Right ventricle myocardium superior (tissue), 1 donor: Measurements from ENCODE around the gene CACNA1G. TPM values are rescaled to one million over a fixed set of nuclear protein-coding genes. Genes with fewer than 3 reads are reported as not detected.

Experiments used
- ATAC-seq: fragments of 200-7000 bp; cut with Tn5 transposase; one replicate; pipeline ENCODE4 v1.9.1; 2020; ENCODE audit warnings: mild to moderate bottlenecking; ENCODE audit not compliant: poor library complexity
- DNase-seq: peaks from one replicate; pipeline ENCODE4 v3.0.0-alpha.2; 2020
- intact Hi-C: fragments of 100-400 bp; cut with DNase I; formaldehyde crosslinking; loops from one replicate; pipeline ENCODE4 v1.11.2; 2022
- long read RNA-seq: library from polyadenylated mRNA; unstranded; transcript quantifications from one replicate; pipeline ENCODE4 v2.0.0, GENCODE V29; 2021
- total RNA-seq: library from RNA; stranded (reverse); fragmentation: NEBNext Ultra II Directional; extraction: Animal tissue kit (Norgen Biotek cat#: 25700); gene quantifications from one replicate; pipeline ENCODE4 v1.2.1, GENCODE V29; 2021
- donor health status: DM: no; HTN: yes; CAD: no; lungs with severe emphysema.

The CACNA1G gene
- 0.24 TPM for total RNA-seq
- long read RNA-seq, partial matches to known transcripts = 1 of 1 reads
- long read RNA-seq, other reads (novel, unspliced or antisense) = 0 of 1 reads

GRCh38 chr17:50560185-50560824 lies at the start of gene CACNA1G:
CACNA1G (plus strand) TSS chr17:50560715; CDS start chr17:50561460, 745 bp downstream.
- peak; percentile 96 for ATAC-seq
- DNase-seq = peak; percentile 93
- intact Hi-C loops = no loop called here

- no peak for ATAC-seq
- intact Hi-C loops = no loop called here
Measured at GRCh38 chr17:50511058-50511457, 49.5 kb upstream of the CACNA1G start.

GRCh38 chr17:50513495-50513894 lies 47.0 kb upstream of the CACNA1G start:
- intact Hi-C loops = no loop called here
- DNase-seq (no peak), ATAC-seq (no peak)

More at GRCh38 chr17:50511058-50511457, 49.5 kb upstream of the CACNA1G start:
- DNase-seq = no peak

GRCh38 chr17:50514388-50514787 lies 46.1 kb upstream of the CACNA1G start:
- intact Hi-C loops = no loop called here
- DNase-seq (no peak), ATAC-seq (no peak)

- DNase-seq = peak; percentile 62
Measured at GRCh38 chr17:50514936-50515702, 45.4 kb upstream of the CACNA1G start.

GRCh38 chr17:50517011-50517410 lies 43.5 kb upstream of the CACNA1G start:
- DNase-seq (no peak), ATAC-seq (no peak)
- intact Hi-C loops = no loop called here

More at GRCh38 chr17:50514936-50515702, 45.4 kb upstream of the CACNA1G start:
- peak; percentile 72 for ATAC-seq
- intact Hi-C loops = no loop called here

GRCh38 chr17:50517504-50518383 lies 42.8 kb upstream of the CACNA1G start:
- intact Hi-C loops = no loop called here
- ATAC-seq (no peak), DNase-seq (no peak)

GRCh38 chr17:50518384-50519023 lies 42.0 kb upstream of the CACNA1G start:
- no peak for ATAC-seq

GRCh38 chr17:50519141-50519834 lies 41.2 kb upstream of the CACNA1G start:
- DNase-seq (no peak), ATAC-seq (no peak)
- intact Hi-C loops = no loop called here

More at GRCh38 chr17:50518384-50519023, 42.0 kb upstream of the CACNA1G start:
- no peak for DNase-seq
- intact Hi-C loops = no loop called here

GRCh38 chr17:50520483-50520882 lies 40.0 kb upstream of the CACNA1G start:
- intact Hi-C loops = no loop called here
- DNase-seq = peak; percentile 15
- no peak for ATAC-seq

GRCh38 chr17:50521514-50521913 lies 39.0 kb upstream of the CACNA1G start:
- ATAC-seq (no peak), DNase-seq (no peak)
- intact Hi-C loops = no loop called here

- DNase-seq (no peak), ATAC-seq (no peak)
- intact Hi-C loops = no loop called here
Measured at GRCh38 chr17:50522766-50523165, 37.7 kb upstream of the CACNA1G start.

- intact Hi-C loops = no loop called here
- DNase-seq (no peak), ATAC-seq (no peak)
Measured at GRCh38 chr17:50523208-50523607, 37.3 kb upstream of the CACNA1G start.

- intact Hi-C loops = no loop called here
- DNase-seq (no peak), ATAC-seq (no peak)
Measured at GRCh38 chr17:50524838-50525237, 35.7 kb upstream of the CACNA1G start.

- ATAC-seq = no peak
Measured at GRCh38 chr17:50527155-50527762, 33.3 kb upstream of the CACNA1G start.

GRCh38 chr17:50527949-50528474 lies 32.5 kb upstream of the CACNA1G start:
- intact Hi-C loops = no loop called here
- no peak for ATAC-seq
- no peak for DNase-seq

More at GRCh38 chr17:50527155-50527762, 33.3 kb upstream of the CACNA1G start:
- no peak for DNase-seq
- intact Hi-C loops = no loop called here

- intact Hi-C loops = no loop called here
- no peak for ATAC-seq
- no peak for DNase-seq
Measured at GRCh38 chr17:50529849-50530248, 30.7 kb upstream of the CACNA1G start.
